Transverse colon (tissue), 4 donors: Measurements from ENCODE around the gene MPO. TPM values are rescaled to one million over a fixed set of nuclear protein-coding genes. Genes with fewer than 3 reads are reported as not detected.

ENCODE experiments used
- DNase-seq: peaks from one replicate; pipeline ENCODE4 v3.0.0-alpha.2; 2019
- H3K27ac ChIP-seq, 4 donors: fragments of 200-600 bp; sonication (generic); 2 replicates each; pipeline ENCODE4 v1.5.1; 2016 to 2018; ENCODE audit warnings: inconsistent platforms in 4 of 4
- H3K27me3 ChIP-seq: fragments of 200-600 bp; sonication (generic); 2 replicates; pipeline ENCODE4 v1.5.1; 2017; ENCODE audit warnings: inconsistent platforms
- H3K36me3 ChIP-seq, 4 donors: fragments of 200-600 bp; sonication (generic); 2 replicates each; pipeline ENCODE4 v1.5.1; 2017 to 2019; ENCODE audit warnings: inconsistent platforms in 4 of 4
- H3K4me1 ChIP-seq, 4 donors: fragments of 200-600 bp; sonication (generic); 2 replicates each; pipeline ENCODE4 v1.5.1; 2017 to 2020; ENCODE audit warnings: inconsistent platforms in 4 of 4
- H3K4me3 ChIP-seq, 4 donors: fragments of 200-600 bp; sonication (generic); 1 replicate in 1 of 4; 2 replicates in 3 of 4; pipeline versions ENCODE4 v1.5.1 to v1.6.1; 2017 to 2019; ENCODE audit warnings: inconsistent platforms in 4 of 4
- H3K9me3 ChIP-seq, 2 donors: fragments of 200-600 bp; sonication (generic); 2 replicates each; pipeline ENCODE4 v1.5.1; 2017 to 2019; ENCODE audit warnings: inconsistent platforms in 2 of 2
- EP300 ChIP-seq: sonication (generic); formaldehyde crosslinking; IDR thresholded peaks from one replicate; pipeline ENCODE4 v1.6.1; 2017; ENCODE audit warnings: antibody characterized with exemption, low read depth
- POLR2A ChIP-seq: fragments of 450-650 bp; IDR thresholded peaks from one replicate; pipeline ENCODE4 v1.6.1; 2016; ENCODE audit warnings: antibody characterized with exemption, mild to moderate bottlenecking, moderate library complexity
- POLR2AphosphoS5 ChIP-seq, 3 donors: sonication (generic); formaldehyde crosslinking; IDR thresholded peaks; one replicate each; pipeline ENCODE4 v1.6.1; 2016; ENCODE audit warnings: antibody characterized with exemption in 3 of 3
- WGBS, 2 donors: methylation state at CpG; one replicate each; pipeline ENCODE4 v1.1.5; 2018; ENCODE audit warnings: low coverage in 1 of 2; 5-methylcytosine and 5-hydroxymethylcytosine counted together
- in situ Hi-C, 4 donors: fragments of 200-750 bp; cut with MboI; loops; one replicate each; pipeline versions ENCODE4 v1.15.0 to v1.15.1; 2017; ENCODE audit warnings: low sequenced_read_pairs in 3 of 4, low pct_ligation_motif_present in 1 of 4, low pct_unique_long_range_greater_than_20kb in 1 of 4
- intact Hi-C: fragments of 100-400 bp; cut with DNase I; formaldehyde crosslinking; loops from one replicate; pipeline ENCODE4 v1.15.1; 2023; ENCODE audit warnings: low total_unique reads
- total RNA-seq, 4 donors: library from RNA; depleted of rRNA; stranded (reverse); fragments of >200 nt; gene quantifications; one replicate each; pipeline ENCODE4 v1.1.0, GENCODE V29; 2016
- TF ChIP-seq, protein P1 (sequence below), 5 experiments: fragments of 200-600 bp in 3 of 5; fragments of 450-650 bp in 2 of 5; sonication (generic) in 3 of 5; IDR thresholded peaks; 1 replicate in 2 of 5; 2 replicates in 3 of 5; pipeline ENCODE4 v1.5.1; 2016 to 2017; ENCODE audit warnings: antibody characterized with exemption in 5 of 5, inconsistent platforms in 3 of 5, mild to moderate bottlenecking in 2 of 5, moderate library complexity in 1 of 5

MPO gene
- total RNA-seq, 4 donors from 2014 or later: not detected

DNA sequence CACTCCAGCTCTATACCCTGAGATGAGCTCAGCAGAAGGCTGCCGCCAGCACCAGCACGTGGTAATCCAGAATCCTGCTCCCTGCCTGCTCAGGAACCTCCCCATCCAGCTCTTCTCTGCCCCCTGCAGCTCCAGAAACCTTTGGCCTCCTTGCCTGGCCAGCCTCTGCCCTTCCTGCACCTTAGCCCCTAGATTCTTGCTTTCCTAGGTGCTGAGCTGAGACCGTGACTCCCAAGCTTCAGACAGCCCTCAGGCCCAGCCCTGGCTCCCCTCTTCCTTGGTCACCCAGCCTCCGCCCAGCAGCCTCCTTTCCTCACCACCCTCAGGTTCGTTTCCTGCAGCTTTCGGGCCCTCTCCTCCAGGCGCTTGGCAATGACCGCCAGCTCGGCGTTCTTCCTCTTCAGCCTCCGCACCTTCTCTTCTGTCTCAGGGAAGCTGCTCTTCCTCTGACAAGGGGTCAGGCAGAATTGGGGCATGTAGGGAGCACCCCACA lies 45.3 kb upstream of the MPO start:
- 82 to 86% methylated on average over 5 to 11 of the region's 11 CpGs for WGBS, 2 donors
- Histone ChIP-seq H3K36me3 (no peaks in the 10 kb centered on the region), H3K4me3 (no peak overlapping the region), H3K4me1 (peaks cover 4 to 13% (median 11%) of the 10 kb centered on the region in 4 donors), H3K9me3 (no peaks in the 10 kb centered on the region), H3K27me3 (no peaks in the 10 kb centered on the region), H3K27ac (no peak overlapping the region)
- intact Hi-C loops (no loop called here), in situ Hi-C loops (no loop called here)
- no peak for DNase-seq
- TF ChIP-seq, protein P1, sequence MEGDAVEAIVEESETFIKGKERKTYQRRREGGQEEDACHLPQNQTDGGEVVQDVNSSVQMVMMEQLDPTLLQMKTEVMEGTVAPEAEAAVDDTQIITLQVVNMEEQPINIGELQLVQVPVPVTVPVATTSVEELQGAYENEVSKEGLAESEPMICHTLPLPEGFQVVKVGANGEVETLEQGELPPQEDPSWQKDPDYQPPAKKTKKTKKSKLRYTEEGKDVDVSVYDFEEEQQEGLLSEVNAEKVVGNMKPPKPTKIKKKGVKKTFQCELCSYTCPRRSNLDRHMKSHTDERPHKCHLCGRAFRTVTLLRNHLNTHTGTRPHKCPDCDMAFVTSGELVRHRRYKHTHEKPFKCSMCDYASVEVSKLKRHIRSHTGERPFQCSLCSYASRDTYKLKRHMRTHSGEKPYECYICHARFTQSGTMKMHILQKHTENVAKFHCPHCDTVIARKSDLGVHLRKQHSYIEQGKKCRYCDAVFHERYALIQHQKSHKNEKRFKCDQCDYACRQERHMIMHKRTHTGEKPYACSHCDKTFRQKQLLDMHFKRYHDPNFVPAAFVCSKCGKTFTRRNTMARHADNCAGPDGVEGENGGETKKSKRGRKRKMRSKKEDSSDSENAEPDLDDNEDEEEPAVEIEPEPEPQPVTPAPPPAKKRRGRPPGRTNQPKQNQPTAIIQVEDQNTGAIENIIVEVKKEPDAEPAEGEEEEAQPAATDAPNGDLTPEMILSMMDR (IDR thresholded peaks at IDR 0.05): no peak
- TF ChIP-seq EP300 (no peak), POLR2A (no peak), POLR2AphosphoS5 (IDR thresholded peaks at IDR 0.05) (no peak)

DNA sequence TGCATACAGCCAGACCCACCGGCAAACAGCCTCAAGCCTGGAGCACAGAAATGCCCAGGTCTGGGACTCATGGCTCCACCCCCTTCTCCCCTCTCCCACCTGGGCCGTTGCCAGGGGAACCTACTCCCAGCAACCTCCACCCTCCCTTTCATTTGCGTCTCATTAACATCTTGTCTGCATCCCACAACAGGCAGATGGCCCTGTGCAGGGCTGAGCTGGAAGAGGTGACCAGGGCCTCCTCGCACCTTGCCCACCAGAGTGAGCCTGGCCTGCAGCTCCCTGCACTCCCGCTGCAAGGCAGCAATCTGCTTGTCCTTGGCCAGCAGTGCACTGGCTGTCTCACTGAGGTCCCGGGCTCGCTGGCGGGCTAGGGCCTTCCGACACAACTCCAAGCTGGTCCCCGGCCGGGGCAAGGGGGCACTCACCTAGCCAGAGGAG lies 44.6 kb upstream of the MPO start:
- intact Hi-C loops: no loop called here
- no peak for DNase-seq

DNA sequence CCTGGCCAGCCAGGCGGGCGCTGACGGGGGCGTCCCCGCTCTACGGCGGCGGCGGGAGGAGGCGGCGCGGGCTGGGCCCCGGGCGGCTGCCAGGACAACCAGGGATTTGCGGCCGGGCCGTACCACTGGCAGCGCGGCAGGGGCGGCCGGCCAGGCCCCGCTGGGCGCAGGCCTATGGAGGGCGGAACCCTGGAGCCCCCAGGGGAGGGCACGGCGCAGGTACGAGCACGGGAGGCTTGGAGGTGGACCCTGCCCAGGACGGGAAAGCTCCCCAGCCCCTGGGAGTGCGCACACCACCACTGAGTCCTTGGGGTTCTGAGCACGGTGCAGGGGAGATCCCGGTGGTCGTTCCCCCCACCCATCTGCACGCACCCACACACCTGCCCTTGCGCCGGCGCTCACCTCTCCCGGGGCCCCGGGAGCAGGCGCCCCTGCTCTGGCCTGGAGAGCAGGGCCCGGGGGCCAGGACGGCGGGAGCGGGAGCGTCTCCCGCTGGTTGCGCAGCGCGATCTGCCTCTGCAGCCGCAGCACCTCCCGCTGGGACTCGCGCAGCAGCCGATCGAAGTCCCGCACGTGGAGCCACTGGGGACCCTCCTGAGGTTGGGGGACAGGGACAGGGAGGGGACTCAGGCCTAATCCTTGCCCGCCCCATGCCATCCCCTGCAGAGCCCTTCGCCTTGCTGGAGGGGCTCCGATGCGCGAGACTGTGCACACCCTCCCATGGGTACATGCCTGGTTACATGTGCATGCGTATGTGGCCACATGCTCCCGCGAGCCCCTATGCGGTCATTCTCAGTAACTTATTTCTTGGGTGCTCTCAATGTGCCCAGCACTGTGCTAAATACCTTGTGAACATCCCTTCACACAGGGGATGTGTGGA lies 43.9 kb upstream of the MPO start:
- H3K27ac ChIP-seq: peak overlapping the region; percentile 46 to 70 (median 64)
- in situ Hi-C loops: no loop called here
- peak overlapping the region; percentile 50 to 69 (median 56) for H3K4me3 ChIP-seq
- TF ChIP-seq, protein P1 (IDR thresholded peaks at IDR 0.05): peak in 1 of 5 experiments; percentile 9
- TF ChIP-seq POLR2A: no peak
- no peak for TF ChIP-seq POLR2AphosphoS5 (IDR thresholded peaks at IDR 0.05)
- TF ChIP-seq EP300: no peak
- H3K36me3 ChIP-seq: no peaks in the 10 kb centered on the region
- no peaks in the 10 kb centered on the region for H3K9me3 ChIP-seq
- WGBS, 2 donors: 15% methylated on average over 35 of the region's 66 CpGs; no CpG with 5 or more reads in 1 of the 2 donors
- H3K4me1 ChIP-seq: peaks cover 4 to 13% (median 11%) of the 10 kb centered on the region in 4 donors
- H3K27me3 ChIP-seq: no peaks in the 10 kb centered on the region
- peak; percentile 58 for DNase-seq
- intact Hi-C loops: no loop called here

More for the DNA sequence above, 44.6 kb upstream of the MPO start:
- Histone ChIP-seq H3K27ac (no peak overlapping the region), H3K4me3 (peak overlapping the region in 1 of 4 donors; percentile 69), H3K36me3 (no peaks in the 10 kb centered on the region), H3K4me1 (peaks cover 4 to 13% (median 11%) of the 10 kb centered on the region in 4 donors), H3K27me3 (no peaks in the 10 kb centered on the region), H3K9me3 (no peaks in the 10 kb centered on the region)
- TF ChIP-seq, protein P1 (IDR thresholded peaks at IDR 0.05): no peak
- no peak for TF ChIP-seq POLR2AphosphoS5 (IDR thresholded peaks at IDR 0.05)
- no peak for TF ChIP-seq POLR2A
- no peak for TF ChIP-seq EP300
- in situ Hi-C loops: no loop called here
- 80 to 83% methylated on average over 2 to 11 of the region's 11 CpGs for WGBS, 2 donors

DNA sequence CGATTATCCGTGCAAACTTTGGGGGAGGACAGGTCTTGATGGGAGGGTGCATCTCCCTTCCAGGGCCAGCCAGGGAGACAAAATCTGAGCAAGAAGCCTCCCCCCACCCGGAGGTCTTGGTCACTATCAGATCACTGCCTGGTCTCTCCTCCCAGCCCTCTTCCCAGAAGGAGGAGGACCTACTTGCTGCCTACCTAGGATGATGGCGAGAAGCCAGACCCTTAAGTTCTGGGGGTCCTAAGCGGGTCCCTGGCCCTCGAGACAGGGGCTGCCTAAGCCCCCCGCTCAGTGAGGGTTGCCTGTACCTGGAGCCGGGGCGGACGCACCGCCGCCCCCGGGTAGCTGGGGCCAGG lies 43.3 kb upstream of the MPO start:
- H3K27ac ChIP-seq: peak overlapping the region; percentile 46 to 70 (median 64)

More for the DNA sequence above, 43.3 kb upstream of the MPO start:
- Histone ChIP-seq H3K36me3 (no peaks in the 10 kb centered on the region), H3K4me3 (peak overlapping the region; percentile 50 to 69 (median 56)), H3K27me3 (no peaks in the 10 kb centered on the region), H3K9me3 (no peaks in the 10 kb centered on the region), H3K4me1 (peaks cover 4 to 13% (median 11%) of the 10 kb centered on the region in 4 donors)
- 14% methylated on average over 13 of the region's 13 CpGs; no CpG with 5 or more reads in 1 of the 2 donors for WGBS, 2 donors
- intact Hi-C loops: no loop called here
- in situ Hi-C loops: no loop called here
- TF ChIP-seq POLR2A: no peak
- no peak for TF ChIP-seq POLR2AphosphoS5 (IDR thresholded peaks at IDR 0.05)
- TF ChIP-seq, protein P1 (IDR thresholded peaks at IDR 0.05): no peak
- no peak for TF ChIP-seq EP300
- DNase-seq: no peak
